Ovary (tissue), 9 donors: ENCODE data around the gene RPL19. TPM values are rescaled to one million over a fixed set of nuclear protein-coding genes. Genes with fewer than 3 reads are reported as not detected.

ENCODE experiments used
- DNase-seq, 5 donors: peaks; one replicate each; pipeline ENCODE4 v3.0.0-alpha.2; 2019 to 2020
- H3K27ac ChIP-seq, 2 donors: fragments of 200-600 bp; one replicate each; pipeline versions ENCODE4 v1.5.1 to v1.8.0; 2019 to 2022
- H3K27me3 ChIP-seq: fragments of 200-600 bp; one replicate; pipeline ENCODE4 v1.8.0; 2022
- H3K36me3 ChIP-seq: fragments of 200-600 bp; sonication (generic); one replicate; pipeline ENCODE4 v1.5.1; 2019
- H3K4me1 ChIP-seq: one replicate; pipeline ENCODE4 v1.8.1; 2013; ENCODE audit warnings: mild to moderate bottlenecking, moderate library complexity; ENCODE audit not compliant: insufficient read depth
- H3K4me3 ChIP-seq: fragments of 200-600 bp; sonication (generic); one replicate; pipeline ENCODE4 v1.5.1; 2017
- H3K9me3 ChIP-seq, 2 donors: fragments of 200-600 bp in 1 of 2; sonication (generic) in 1 of 2; one replicate each; pipeline versions ENCODE4 v1.5.1 to v1.8.1; 2013 to 2019; ENCODE audit warnings: mild to moderate bottlenecking in 1 of 2, moderate library complexity in 1 of 2
- CTCF ChIP-seq, 3 donors: fragments of 450-650 bp in 2 of 3; fragments of 200-600 bp in 1 of 3; IDR thresholded peaks; one replicate each; pipeline versions ENCODE4 v1.5.1 to v1.8.0; 2016 to 2022; ENCODE audit warnings: antibody characterized with exemption in 3 of 3, mild to moderate bottlenecking in 1 of 3
- EP300 ChIP-seq: sonication (generic); formaldehyde crosslinking; IDR thresholded peaks from one replicate; pipeline ENCODE4 v1.6.1; 2017; ENCODE audit warnings: antibody characterized with exemption
- POLR2A ChIP-seq: fragments of 450-650 bp; IDR thresholded peaks from one replicate; pipeline ENCODE4 v1.6.1; 2017; ENCODE audit warnings: antibody characterized with exemption, mild to moderate bottlenecking, moderate library complexity
- WGBS, 3 donors: extraction: QIAGEN DNeasy Blood & Tissue Kit in 1 of 3; methylation state at CpG; one replicate each; pipeline versions ENCODE4 v1.1.5 to v1.1.7; 2013 to 2017; 5-methylcytosine and 5-hydroxymethylcytosine counted together
- intact Hi-C, 4 donors: fragments of 100-400 bp; cut with DNase I; formaldehyde crosslinking; loops; one replicate each; pipeline versions ENCODE4 v1.11.0 to v1.15.1; 2022 to 2023
- polyA plus RNA-seq, 2 donors: library from polyadenylated mRNA; stranded (reverse); fragments of 200-250 nt in 1 of 2; fragments of 350-450 nt in 1 of 2; fragmentation: Illumina TruSeq in 1 of 2; extraction: RNeasy Lipid Tissue Mini Kit (QIAGEN cat#74804) in 1 of 2; gene quantifications; one replicate each; pipeline ENCODE4 v1.2.3, GENCODE V29; 2013 to 2014
- total RNA-seq, 7 donors: library from RNA; depleted of rRNA in 2 of 7; stranded (reverse); fragments of >200 nt in 2 of 7; fragmentation: NEBNext Ultra II Directional in 3 of 7; extraction: Animal tissue kit (Norgen Biotek cat#: 25700) in 3 of 7; gene quantifications; one replicate each; pipeline versions ENCODE4 v1.1.0 to v1.2.4, GENCODE V29; 2016 to 2023
- donor health status: DM: no; HTN: no; CAD: no; lungs with moderate emphysema.
- donor health status: DM: no; HTN: no; CAD: no.
- donor health status: Bipolar disorder and iron deficiency.
- donor health status: DM: yes; HTN: yes; CAD: no.
- donor health status: DM: no; HTN: no; CAD: no.
- donor health status: DM: yes; HTN: yes; CAD: no.

Gene RPL19
- total and polyA plus RNA-seq, 9 donors = 2,272 to 5,697 (median 3,184) TPM

- TF ChIP-seq EP300 (no peak), POLR2A (no peak), CTCF (IDR thresholded peaks at IDR 0.05) (no peak)
- WGBS, 3 donors = 75 to 86% (median 77%) methylated on average over 6 of the region's 6 CpGs
- no peaks in the 10 kb centered on the region for H3K4me1 ChIP-seq
- H3K4me3 ChIP-seq = no peak overlapping the region
- no peaks in the 10 kb centered on the region for H3K36me3 ChIP-seq
- H3K27ac ChIP-seq = no peak overlapping the region
- DNase-seq = no peak
- no peaks in the 10 kb centered on the region for H3K9me3 ChIP-seq
- H3K27me3 ChIP-seq = no peaks in the 10 kb centered on the region
- intact Hi-C loops = loop anchor here in 2 of 4 donors (10.0 kb wide), 2 partner anchors 72 to 252 kb away; partner anchors contain the start of gene ARL5C (in 1 of the 2)
Observed at GRCh38 chr17:39236981-39237441, 36.9 kb downstream of the RPL19 start.

- Histone ChIP-seq H3K4me3 (no peak overlapping the region), H3K9me3 (no peaks in the 10 kb centered on the region), H3K4me1 (no peaks in the 10 kb centered on the region), H3K27me3 (no peaks in the 10 kb centered on the region), H3K27ac (no peak overlapping the region), H3K36me3 (no peaks in the 10 kb centered on the region)
- no peak for TF ChIP-seq CTCF (IDR thresholded peaks at IDR 0.05)
- no peak for TF ChIP-seq POLR2A
- TF ChIP-seq EP300 = no peak
- 82 to 89% (median 87%) methylated on average over 6 to 7 of the region's 7 CpGs for WGBS, 3 donors
- intact Hi-C loops = loop anchor here in 2 of 4 donors (10.0 kb wide), 2 partner anchors 73 to 253 kb away; partner anchors contain the start of gene ARL5C (in 1 of the 2)
- no peak for DNase-seq
Observed at GRCh38 chr17:39237586-39237985, 37.5 kb downstream of the RPL19 start.

- no peaks in the 10 kb centered on the region for H3K36me3 ChIP-seq
- H3K27ac ChIP-seq = no peak overlapping the region
- H3K27me3 ChIP-seq = no peaks in the 10 kb centered on the region
- H3K9me3 ChIP-seq = no peaks in the 10 kb centered on the region
- TF ChIP-seq EP300 (no peak), POLR2A (no peak), CTCF (IDR thresholded peaks at IDR 0.05) (no peak)
- H3K4me1 ChIP-seq = no peaks in the 10 kb centered on the region
- intact Hi-C loops = loop anchor here in 2 of 4 donors (10.0 kb wide), 2 partner anchors 74 to 254 kb away; partner anchors contain the start of gene ARL5C (in 1 of the 2)
- WGBS, 3 donors = 47 to 54% (median 51%) methylated on average over 13 to 15 of the region's 15 CpGs
- no peak overlapping the region for H3K4me3 ChIP-seq
- no peak for DNase-seq
Observed at GRCh38 chr17:39238311-39238972, 38.4 kb downstream of the RPL19 start.

- 22 to 26% (median 25%) methylated on average over 16 of the region's 16 CpGs for WGBS, 3 donors
- intact Hi-C loops = loop anchor here in 3 of 4 donors (5.0 to 10.0 kb wide), 6 partner anchors 32 to 275 kb away; partner anchors contain the start of genes ARL5C (in 1 of the 3), CACNB1 (in 1 of the 3) and FBXO47 (in 1 of the 3)
- H3K36me3 ChIP-seq = no peaks in the 10 kb centered on the region
- DNase-seq = no peak
- H3K9me3 ChIP-seq = no peaks in the 10 kb centered on the region
- H3K27me3 ChIP-seq = no peaks in the 10 kb centered on the region
- TF ChIP-seq CTCF (IDR thresholded peaks at IDR 0.05) (no peak), POLR2A (no peak), EP300 (no peak)
- no peak overlapping the region for H3K4me3 ChIP-seq
- no peaks in the 10 kb centered on the region for H3K4me1 ChIP-seq
- no peak overlapping the region for H3K27ac ChIP-seq
Observed at GRCh38 chr17:39239640-39240314, 39.7 kb downstream of the RPL19 start.
